Measurements from ENCODE around the gene CAPSL. TPM values are rescaled to one million over a fixed set of nuclear protein-coding genes. Genes with fewer than 3 reads are reported as not detected.

Gene CAPSL
- total RNA-seq, 3 donors from 2014 or later (not counting 1 experiment from before 2014, with no cell fraction given) = not detected

Other genes starting within 250 kb of the CAPSL start
- gene IL7R, start 81.7 kb downstream of the CAPSL start, total RNA-seq = 10 to 100 TPM; 22.0 to 42.7 (median 30.4) TPM
- gene UGT3A1, start 52.8 kb upstream of the CAPSL start, total RNA-seq = not detected
- under 1 TPM in 2 of 3 donors, not detected in 1; 0.25 TPM for gene UGT3A2, start 128.3 kb upstream of the CAPSL start, total RNA-seq
- 1 to 10 TPM; 6.9 to 9.8 (median 9.6) TPM for gene LMBRD2, start 213.3 kb upstream of the CAPSL start, total RNA-seq
- 10 to 100 TPM; 12.0 to 20.5 (median 15.0) TPM for gene SKP2, start 213.5 kb upstream of the CAPSL start, total RNA-seq

Measured in natural killer cell (primary cell).